H1 (cell line): Measurements from ENCODE around the gene SOX6. TPM values are rescaled to one million over a fixed set of nuclear protein-coding genes. Genes with fewer than 3 reads are reported as not detected.
"Not testable (repeated sequence)": the region's sequence is repeated elsewhere in the genome, so short reads cannot be mapped to it uniquely, and the experiment has no call there.

Source experiments
- CTCF ChIA-PET: fragments of 300-600 bp; sonication (Branson Sonifier 250); formaldehyde crosslinking; loops from one replicate; lab custom pipeline; 2021; ENCODE audit not compliant: partially characterized antibody; lab: Charles Lee
- POLR2A ChIA-PET: fragments of 300-600 bp; sonication (Branson Sonifier 250); formaldehyde crosslinking; loops from one replicate; lab custom pipeline; 2021; ENCODE audit warnings: inconsistent platforms; ENCODE audit not compliant: partially characterized antibody; lab: Charles Lee
- DNase-seq, 2 experiments: peaks; one replicate each; pipeline versions ENCODE4 v3.0.0 to v3.0.0-alpha.2; 2010 to 2022; ENCODE audit warnings: low spot score in 2 of 2, low read depth in 1 of 2, mixed read lengths in 1 of 2
- FAIRE-seq: peaks from 2 replicates; lab custom pipeline; 2011; peaks lifted over from hg19 to GRCh38; lab: Jason Lieb, UNC
- H2AFZ ChIP-seq: 2 replicates; pipeline ENCODE4 v1.8.1; 2012; ENCODE audit warnings: low read length, inconsistent platforms
- H2AK5ac ChIP-seq: 2 replicates; pipeline ENCODE4 v1.6.1; 2013; ENCODE audit warnings: low read depth, low read length
- H2BK120ac ChIP-seq: replicated peaks from 2 replicates; pipeline ENCODE3; 2013; ENCODE audit warnings: low read depth, low read length, inconsistent platforms
- H2BK12ac ChIP-seq: 2 replicates; pipeline ENCODE4 v1.6.1; 2013; ENCODE audit warnings: low read depth, low read length
- H2BK15ac ChIP-seq: 2 replicates; pipeline ENCODE4 v1.6.1; 2013; ENCODE audit warnings: low read length
- H2BK20ac ChIP-seq: 2 replicates; pipeline ENCODE4 v1.6.1; 2013; ENCODE audit warnings: low read length
- H2BK5ac ChIP-seq: 2 replicates; pipeline ENCODE4 v1.6.1; 2013; ENCODE audit warnings: low read depth, low read length
- H3K14ac ChIP-seq: 2 replicates; pipeline ENCODE4 v1.6.1; 2013; ENCODE audit warnings: inconsistent platforms; ENCODE audit not compliant: insufficient read length
- H3K18ac ChIP-seq: 2 replicates; pipeline ENCODE4 v1.6.1; 2013; ENCODE audit warnings: low read length; ENCODE audit errors: extremely low read depth
- H3K23ac ChIP-seq: 2 replicates; pipeline ENCODE4 v1.6.1; 2013; ENCODE audit warnings: inconsistent platforms; ENCODE audit not compliant: insufficient read length
- H3K23me2 ChIP-seq: 2 replicates; pipeline ENCODE4 v1.6.1; 2013; ENCODE audit warnings: low read depth, low read length
- H3K27ac ChIP-seq: 2 replicates; pipeline ENCODE4 v1.6.1; 2011; ENCODE audit warnings: low read depth, low read length, inconsistent platforms
- H3K27me3 ChIP-seq, 4 experiments: replicated peaks in 1 of 4; 1 replicate in 1 of 4; 2 replicates in 3 of 4; pipeline versions ENCODE4 v1.6.1 to v1.8.1; 2011 to 2013; ENCODE audit warnings: low read length in 3 of 4, mild to moderate bottlenecking in 3 of 4, inconsistent platforms in 2 of 4, mixed read lengths in 2 of 4, moderate library complexity in 1 of 4; ENCODE audit not compliant: control insufficient read depth in 3 of 4, insufficient read depth in 3 of 4; ENCODE audit errors: extremely low read depth in 1 of 4
- H3K36me3 ChIP-seq, 4 experiments: 2 replicates each; pipeline versions ENCODE4 v1.6.1 to v1.8.1; 2011 to 2013; ENCODE audit warnings: mild to moderate bottlenecking in 4 of 4, low read length in 3 of 4, moderate library complexity in 2 of 4, control low read depth in 1 of 4, inconsistent platforms in 1 of 4; ENCODE audit not compliant: insufficient read depth in 4 of 4, control insufficient read depth in 2 of 4
- H3K4ac ChIP-seq: replicated peaks from 2 replicates; pipeline ENCODE3; 2013; ENCODE audit warnings: low read length, low read depth, mixed read lengths, inconsistent platforms; ENCODE audit not compliant: insufficient read length
- H3K4me1 ChIP-seq, 4 experiments: replicated peaks in 1 of 4; 1 replicate in 1 of 4; 2 replicates in 3 of 4; pipeline versions ENCODE4 v1.6.1 to v1.8.1; 2011 to 2013; ENCODE audit warnings: low read length in 3 of 4, inconsistent platforms in 2 of 4, mixed read lengths in 1 of 4; ENCODE audit not compliant: insufficient read depth in 4 of 4, control insufficient read depth in 3 of 4
- H3K4me2 ChIP-seq, 2 experiments: 2 replicates each; pipeline versions ENCODE4 v1.6.1 to v1.8.1; 2011 to 2013; ENCODE audit warnings: low read depth in 2 of 2, low read length in 2 of 2, control low read depth in 1 of 2, inconsistent platforms in 1 of 2, mild to moderate bottlenecking in 1 of 2; ENCODE audit not compliant: insufficient read depth in 1 of 2
- H3K4me3 ChIP-seq, 4 experiments: fragments of 200-600, 300-600 bp in 1 of 4; sonication (generic), shearing (Covaris generic), sonication (Bioruptor Twin) in 1 of 4; 2 replicates each; pipeline versions ENCODE4 v1.5.1 to v1.8.1; 2011 to 2016; ENCODE audit warnings: low read length in 4 of 4, low read depth in 3 of 4, control low read depth in 2 of 4, inconsistent platforms in 2 of 4, mild to moderate bottlenecking in 2 of 4, mixed read lengths in 1 of 4, moderate library complexity in 1 of 4; ENCODE audit not compliant: insufficient read depth in 2 of 4; ENCODE audit errors: extremely low read depth in 1 of 4
- H3K56ac ChIP-seq: replicated peaks from 2 replicates; pipeline ENCODE3; 2013; ENCODE audit warnings: low read depth, mild to moderate bottlenecking, mixed read lengths, low read length, inconsistent platforms; ENCODE audit not compliant: insufficient read length
- H3K79me1 ChIP-seq: 2 replicates; pipeline ENCODE4 v1.6.1; 2013; ENCODE audit warnings: low read depth, low read length, control low read depth
- H3K79me2 ChIP-seq, 2 experiments: 2 replicates each; pipeline versions ENCODE4 v1.6.1 to v1.8.1; 2012 to 2013; ENCODE audit warnings: low read length in 2 of 2, mild to moderate bottlenecking in 2 of 2, inconsistent platforms in 1 of 2; ENCODE audit not compliant: insufficient read depth in 2 of 2, control insufficient read depth in 1 of 2
- H3K9ac ChIP-seq, 4 experiments: replicated peaks in 1 of 4; 1 replicate in 1 of 4; 2 replicates in 3 of 4; pipeline versions ENCODE4 v1.6.1 to v1.8.1; 2011 to 2013; ENCODE audit warnings: low read depth in 3 of 4, low read length in 3 of 4, control low read depth in 2 of 4, mild to moderate bottlenecking in 2 of 4, moderate library complexity in 2 of 4, inconsistent platforms in 1 of 4; ENCODE audit errors: extremely low read depth in 1 of 4
- H3K9me3 ChIP-seq, 2 experiments: 2 replicates each; pipeline versions ENCODE4 v1.6.1 to v1.8.1; 2012 to 2013; ENCODE audit warnings: mild to moderate bottlenecking in 2 of 2, moderate library complexity in 2 of 2, control low read depth in 1 of 2, inconsistent platforms in 1 of 2, low read depth in 1 of 2, low read length in 1 of 2, mixed read lengths in 1 of 2; ENCODE audit not compliant: insufficient read depth in 2 of 2
- H4K20me1 ChIP-seq, 2 experiments: replicated peaks in 1 of 2; 2 replicates each; pipeline versions ENCODE3 to v1.8.1; 2011 to 2013; ENCODE audit warnings: inconsistent platforms in 2 of 2, low read length in 2 of 2, mild to moderate bottlenecking in 1 of 2; ENCODE audit not compliant: insufficient read depth in 2 of 2, control insufficient read depth in 1 of 2
- H4K5ac ChIP-seq: 2 replicates; pipeline ENCODE4 v1.6.1; 2013; ENCODE audit warnings: low read length, low read depth, mixed read lengths, inconsistent platforms; ENCODE audit not compliant: insufficient read length
- H4K8ac ChIP-seq: 2 replicates; pipeline ENCODE4 v1.8.0; 2013; ENCODE audit warnings: mild to moderate bottlenecking, moderate library complexity, low read length, inconsistent platforms; ENCODE audit not compliant: insufficient read depth; ENCODE audit errors: extremely low read depth
- H4K91ac ChIP-seq: replicated peaks from 2 replicates; pipeline ENCODE3; 2013; ENCODE audit warnings: low read length, mixed read lengths, inconsistent platforms; ENCODE audit not compliant: insufficient read length
- WGBS, 2 experiments: shearing (Covaris generic) in 1 of 2; methylation state at CpG; one replicate each; pipeline versions ENCODE4 v1.1.6 to v1.1.7; 2013 to 2015; ENCODE audit warnings: low lambda C conversion rate in 2 of 2, mixed read lengths in 2 of 2, inconsistent platforms in 1 of 2, low coverage in 1 of 2, missing lambda C conversion rate in 1 of 2; ENCODE audit not compliant: insufficient replicate concordance in 2 of 2, insufficient coverage in 1 of 2, insufficient read length in 1 of 2; ENCODE audit errors: extremely low coverage in 1 of 2, missing lambda C conversion rate in 1 of 2; 5-methylcytosine and 5-hydroxymethylcytosine counted together
- polyA plus RNA-seq, 7 experiments: library from polyadenylated mRNA; depleted of rRNA in 3 of 7; stranded (reverse) in 5 of 7; unstranded in 2 of 7; fragments of >200 nt in 5 of 7; fragments of 200-250 nt in 2 of 7; gene quantifications; 1 replicate in 5 of 7; 2 replicates in 1 of 7; 4 replicates in 1 of 7; pipeline versions ENCODE4 v1.2.1 to v1.2.3, GENCODE V29; 2011 to 2013; ENCODE audit warnings: missing spikeins in 2 of 7, mixed read lengths in 2 of 7
- total RNA-seq: library from RNA; stranded (reverse); fragmentation: NEBNext Ultra II Directional; extraction: Animal tissue kit (Norgen Biotek cat#: 25700); gene quantifications from 2 replicates; pipeline ENCODE4 v1.2.1, GENCODE V29; 2021
- TF ChIP-seq, protein P1 (sequence below): IDR thresholded peaks from 2 replicates; pipeline ENCODE4 v1.6.1; 2012; ENCODE audit warnings: low read length, inconsistent platforms

Gene SOX6
- total and polyA plus RNA-seq, 2 of the 8 experiments (the other 6 are each of a cell fraction or from before 2014, with no cell fraction given): 0.09 TPM; not detected in 1

DNA sequence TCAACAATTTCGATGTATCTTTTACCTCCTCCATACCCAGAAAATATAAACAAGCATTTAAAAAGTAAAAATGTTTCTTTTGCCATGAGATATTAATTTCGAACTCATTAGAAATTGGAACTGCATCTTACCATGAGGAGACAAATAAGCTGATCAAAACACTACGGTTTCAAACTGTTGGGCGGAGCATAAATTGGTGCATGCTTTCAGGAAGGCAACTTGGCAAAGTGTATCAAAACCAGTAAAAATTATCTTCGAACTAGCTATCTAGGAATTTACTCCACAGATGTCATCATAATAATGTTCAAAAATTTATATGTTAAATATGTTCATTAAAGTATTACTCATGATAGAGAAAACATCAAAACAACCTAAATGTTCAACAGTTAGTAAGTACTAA lies 21.4 kb upstream of the SOX6 start (continued):
- TF ChIP-seq, protein P1, sequence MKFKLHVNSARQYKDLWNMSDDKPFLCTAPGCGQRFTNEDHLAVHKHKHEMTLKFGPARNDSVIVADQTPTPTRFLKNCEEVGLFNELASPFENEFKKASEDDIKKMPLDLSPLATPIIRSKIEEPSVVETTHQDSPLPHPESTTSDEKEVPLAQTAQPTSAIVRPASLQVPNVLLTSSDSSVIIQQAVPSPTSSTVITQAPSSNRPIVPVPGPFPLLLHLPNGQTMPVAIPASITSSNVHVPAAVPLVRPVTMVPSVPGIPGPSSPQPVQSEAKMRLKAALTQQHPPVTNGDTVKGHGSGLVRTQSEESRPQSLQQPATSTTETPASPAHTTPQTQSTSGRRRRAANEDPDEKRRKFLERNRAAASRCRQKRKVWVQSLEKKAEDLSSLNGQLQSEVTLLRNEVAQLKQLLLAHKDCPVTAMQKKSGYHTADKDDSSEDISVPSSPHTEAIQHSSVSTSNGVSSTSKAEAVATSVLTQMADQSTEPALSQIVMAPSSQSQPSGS: no peak

DNA sequence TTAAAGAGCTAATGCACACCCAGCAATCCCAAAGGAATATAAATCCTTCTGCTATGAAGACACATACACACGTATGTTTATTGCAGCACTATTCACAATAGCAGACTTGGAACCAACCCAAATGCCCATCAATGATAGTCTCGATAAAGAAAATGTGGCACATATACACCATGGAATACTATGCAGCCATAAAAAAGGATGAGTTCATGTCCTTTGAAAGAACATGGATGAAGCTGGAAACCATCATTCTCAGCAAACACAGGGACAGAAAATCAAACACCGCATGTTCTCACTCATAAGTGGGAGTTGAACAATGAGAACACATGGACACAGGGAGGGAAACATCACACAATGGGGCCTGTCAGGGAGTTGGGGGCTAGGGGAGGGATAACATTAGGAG lies 19.3 kb upstream of the SOX6 start:
- H4K5ac ChIP-seq, H3K23me2 ChIP-seq, H2BK15ac ChIP-seq, H2BK120ac ChIP-seq, H3K4me3 ChIP-seq, CTCF ChIA-PET, H3K4ac ChIP-seq, H3K36me3 ChIP-seq, FAIRE-seq, H4K20me1 ChIP-seq, H2BK5ac ChIP-seq, H4K91ac ChIP-seq, H2AFZ ChIP-seq, DNase-seq, H3K4me2 ChIP-seq, H4K8ac ChIP-seq, H3K9ac ChIP-seq, H3K4me1 ChIP-seq, H3K56ac ChIP-seq, H3K14ac ChIP-seq, H3K79me2 ChIP-seq, H3K79me1 ChIP-seq, H3K18ac ChIP-seq, H3K27me3 ChIP-seq, H2BK20ac ChIP-seq, H3K27ac ChIP-seq, POLR2A ChIA-PET, H3K23ac ChIP-seq, H2AK5ac ChIP-seq, H3K9me3 ChIP-seq, H2BK12ac ChIP-seq: not testable (repeated sequence)
- WGBS, 2 experiments: 96% methylated on average over 3 of the region's 3 CpGs; no CpG with 5 or more reads in 1 of the 2 experiments
